ENCODE measurements around the gene BMI1.

BMI1 gene

DNA sequence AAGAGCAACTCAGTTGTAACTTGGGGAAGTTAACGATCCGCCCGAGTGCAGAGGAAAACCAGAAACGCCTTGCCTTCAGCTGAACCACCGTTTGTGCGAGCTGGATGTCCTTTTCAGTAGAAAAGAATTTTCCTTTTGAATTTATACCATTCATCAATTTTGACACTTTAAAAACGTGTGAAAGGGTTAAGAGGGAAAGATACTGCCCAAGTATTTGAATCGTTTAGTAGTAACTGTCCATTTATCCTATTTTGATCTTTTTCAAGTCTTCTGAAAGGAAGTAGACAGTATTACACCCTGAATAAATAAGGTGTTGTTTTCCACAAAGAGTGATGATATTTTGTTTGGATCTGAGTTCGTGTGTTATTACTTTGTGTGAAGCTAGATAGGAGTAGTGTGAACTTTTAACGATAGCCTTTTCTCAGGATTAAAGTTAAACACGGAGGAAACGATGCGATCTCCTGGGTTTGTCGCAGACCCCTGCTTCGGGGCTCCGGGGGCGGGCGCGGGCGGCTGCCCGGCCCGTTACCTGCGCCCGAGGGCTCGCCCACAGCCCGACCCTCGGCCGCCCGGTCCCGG, 830 bp upstream of the BMI1 start:
- DNase-seq (ENCODE audit: low read depth): no peak

DNA sequence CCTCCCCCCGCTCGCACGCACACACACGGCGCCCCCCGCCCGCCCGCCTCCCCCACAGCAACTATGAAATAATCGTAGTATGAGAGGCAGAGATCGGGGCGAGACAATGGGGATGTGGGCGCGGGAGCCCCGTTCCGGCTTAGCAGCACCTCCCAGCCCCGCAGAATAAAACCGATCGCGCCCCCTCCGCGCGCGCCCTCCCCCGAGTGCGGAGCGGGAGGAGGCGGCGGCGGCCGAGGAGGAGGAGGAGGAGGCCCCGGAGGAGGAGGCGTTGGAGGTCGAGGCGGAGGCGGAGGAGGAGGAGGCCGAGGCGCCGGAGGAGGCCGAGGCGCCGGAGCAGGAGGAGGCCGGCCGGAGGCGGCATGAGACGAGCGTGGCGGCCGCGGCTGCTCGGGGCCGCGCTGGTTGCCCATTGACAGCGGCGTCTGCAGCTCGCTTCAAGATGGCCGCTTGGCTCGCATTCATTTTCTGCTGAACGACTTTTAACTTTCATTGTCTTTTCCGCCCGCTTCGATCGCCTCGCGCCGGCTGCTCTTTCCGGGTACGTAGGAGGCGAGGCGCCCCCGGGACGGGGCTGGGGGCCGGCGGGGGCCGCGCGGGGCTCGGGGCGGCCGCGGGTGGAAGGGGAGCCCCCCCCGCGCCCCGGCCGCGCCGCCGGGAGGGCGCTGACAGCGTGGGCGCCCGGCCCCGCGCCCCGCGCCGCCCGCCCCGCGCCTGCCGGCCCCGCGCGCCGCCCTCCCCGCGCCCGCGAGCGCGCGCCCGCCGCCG, 441 bp downstream of the BMI1 start:
- no peak for DNase-seq (ENCODE audit: low read depth)

DNA sequence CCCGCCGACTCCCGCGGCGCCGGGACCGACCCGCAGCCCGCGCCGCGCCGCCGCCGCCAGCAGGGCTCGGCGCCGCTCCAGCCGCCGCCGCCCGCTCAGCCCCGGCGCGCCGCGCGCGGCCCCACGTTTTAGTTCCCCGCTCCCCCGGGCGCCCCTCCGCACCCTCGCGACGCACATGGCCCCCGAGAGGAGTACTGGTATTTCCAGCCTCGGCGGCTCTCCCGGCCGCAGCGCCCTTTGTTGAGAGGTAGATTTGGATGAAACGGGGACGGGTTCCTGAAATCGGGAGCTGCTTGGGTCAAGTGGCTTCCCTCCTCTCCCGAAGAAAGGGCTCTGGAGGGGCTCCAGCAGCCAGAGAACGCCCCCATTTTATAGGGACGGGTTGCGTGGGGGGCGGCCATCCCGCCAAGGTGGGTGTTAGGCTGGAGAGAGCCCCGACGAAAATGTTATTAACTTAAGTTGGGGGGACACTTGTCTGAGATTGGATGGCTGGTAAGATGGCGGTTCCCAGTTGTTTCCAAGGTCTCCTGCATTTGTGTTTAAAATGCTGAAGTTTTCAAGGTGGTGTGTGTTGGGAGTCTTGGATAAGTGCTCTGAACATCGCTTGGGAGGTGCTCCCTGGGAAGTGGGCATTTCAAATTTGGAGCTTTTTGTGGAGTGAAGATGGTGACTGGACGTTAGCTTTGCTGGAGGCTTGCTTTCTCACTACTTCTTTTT, 1.2 kb downstream of the BMI1 start:
- no peak for DNase-seq (ENCODE audit: low read depth)

DNA sequence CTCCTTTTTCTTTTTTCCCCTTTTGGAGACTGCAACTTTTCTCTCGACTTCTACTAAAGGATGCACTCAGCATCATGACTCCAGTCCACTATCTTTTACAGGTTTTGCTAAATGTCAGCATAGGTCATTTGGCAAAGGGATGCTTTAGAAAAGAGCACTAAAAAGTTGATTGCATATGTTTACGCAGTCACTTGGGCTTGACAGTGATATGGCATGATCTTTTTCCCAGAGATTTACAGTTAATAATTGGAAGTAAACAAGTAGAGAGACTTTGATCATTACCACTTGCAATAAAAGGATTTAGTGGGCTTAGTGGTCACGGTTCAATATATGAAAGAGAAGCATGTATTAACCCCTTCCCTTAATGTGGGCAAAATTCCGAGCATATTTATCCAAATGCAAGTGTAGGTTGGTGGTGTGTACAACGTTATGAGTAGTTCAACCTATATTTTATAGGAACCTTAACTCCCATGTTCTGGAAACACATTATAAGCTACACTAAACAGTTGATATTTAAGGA, 1.8 kb downstream of the BMI1 start:
- DNase-seq (ENCODE audit: low read depth): no peak

DNA sequence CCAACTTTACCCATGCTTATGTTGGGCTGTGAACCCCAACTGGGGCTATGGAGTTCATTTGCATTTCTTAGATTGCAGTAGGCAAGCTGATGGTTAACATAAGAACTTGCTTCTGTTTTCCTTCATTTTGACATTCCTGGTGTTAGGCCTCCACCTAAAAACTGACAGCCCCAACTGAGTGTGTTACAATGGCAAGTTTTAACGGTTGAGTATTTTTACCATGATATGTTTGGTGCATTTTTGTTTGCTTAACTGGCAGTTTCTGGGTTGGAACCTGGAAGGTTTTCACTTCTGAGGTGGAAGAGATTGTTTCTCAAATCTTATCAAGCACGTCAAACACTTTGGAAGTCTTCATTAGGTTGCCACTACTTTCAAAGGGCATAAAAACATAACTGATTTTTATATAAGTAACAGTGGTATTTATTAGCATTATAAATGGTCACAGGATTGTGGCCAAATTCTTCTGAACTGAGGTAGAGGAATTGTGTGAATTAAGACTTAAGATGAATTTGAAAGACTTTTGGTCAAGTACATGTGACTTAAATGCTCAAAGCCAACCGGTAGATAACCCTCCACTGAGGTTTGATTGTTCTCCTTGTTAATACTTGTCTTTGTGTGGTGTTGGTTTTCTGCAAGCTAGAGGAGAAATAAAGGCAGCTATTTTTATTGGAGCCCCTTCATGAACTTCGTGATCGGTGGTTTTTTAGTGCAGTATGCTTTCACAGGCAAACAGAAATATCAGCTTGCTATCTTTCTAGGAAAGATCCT, 2.8 kb downstream of the BMI1 start:
- DNase-seq (ENCODE audit: low read depth): no peak

DNA sequence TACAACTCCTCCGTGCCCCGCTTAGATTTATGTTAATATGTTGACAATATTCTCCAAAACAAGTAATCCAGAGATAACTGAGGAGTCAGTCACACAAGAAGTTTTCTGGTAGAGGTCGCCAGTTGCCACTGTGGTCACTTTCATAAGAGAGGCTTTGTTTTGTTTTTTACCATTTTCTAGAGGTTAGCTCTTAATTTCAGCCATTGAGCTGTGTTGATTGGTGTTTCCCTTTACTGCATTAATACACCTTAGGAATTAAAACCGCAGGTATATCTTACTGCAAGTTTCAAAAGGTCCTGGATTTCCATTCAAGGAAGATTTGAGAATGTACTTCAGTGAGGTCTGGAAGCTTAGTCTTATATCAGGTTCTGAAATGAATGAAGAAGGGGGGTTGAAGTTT, 3.5 kb downstream of the BMI1 start:
- no peak for DNase-seq (ENCODE audit: low read depth)

DNA sequence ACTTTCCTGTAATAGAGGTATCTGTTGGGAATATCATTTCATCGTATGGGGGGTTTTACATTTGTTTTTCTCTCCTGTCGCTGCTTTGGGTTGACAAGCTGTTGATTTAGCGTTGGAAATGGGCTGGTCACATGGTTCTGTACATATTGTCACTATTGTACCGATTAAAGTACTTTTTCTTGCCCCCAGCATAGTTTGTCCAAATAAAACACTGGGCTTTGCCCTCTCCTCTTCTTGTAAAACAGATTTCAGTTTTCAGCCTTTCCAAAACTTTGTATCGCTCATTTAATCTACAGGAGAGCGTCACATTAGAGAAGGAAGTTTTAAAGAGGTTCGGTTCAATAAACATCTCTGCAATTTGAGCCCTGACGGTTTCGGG, 4.0 kb downstream of the BMI1 start:
- no peak for DNase-seq (ENCODE audit: low read depth)

DNA sequence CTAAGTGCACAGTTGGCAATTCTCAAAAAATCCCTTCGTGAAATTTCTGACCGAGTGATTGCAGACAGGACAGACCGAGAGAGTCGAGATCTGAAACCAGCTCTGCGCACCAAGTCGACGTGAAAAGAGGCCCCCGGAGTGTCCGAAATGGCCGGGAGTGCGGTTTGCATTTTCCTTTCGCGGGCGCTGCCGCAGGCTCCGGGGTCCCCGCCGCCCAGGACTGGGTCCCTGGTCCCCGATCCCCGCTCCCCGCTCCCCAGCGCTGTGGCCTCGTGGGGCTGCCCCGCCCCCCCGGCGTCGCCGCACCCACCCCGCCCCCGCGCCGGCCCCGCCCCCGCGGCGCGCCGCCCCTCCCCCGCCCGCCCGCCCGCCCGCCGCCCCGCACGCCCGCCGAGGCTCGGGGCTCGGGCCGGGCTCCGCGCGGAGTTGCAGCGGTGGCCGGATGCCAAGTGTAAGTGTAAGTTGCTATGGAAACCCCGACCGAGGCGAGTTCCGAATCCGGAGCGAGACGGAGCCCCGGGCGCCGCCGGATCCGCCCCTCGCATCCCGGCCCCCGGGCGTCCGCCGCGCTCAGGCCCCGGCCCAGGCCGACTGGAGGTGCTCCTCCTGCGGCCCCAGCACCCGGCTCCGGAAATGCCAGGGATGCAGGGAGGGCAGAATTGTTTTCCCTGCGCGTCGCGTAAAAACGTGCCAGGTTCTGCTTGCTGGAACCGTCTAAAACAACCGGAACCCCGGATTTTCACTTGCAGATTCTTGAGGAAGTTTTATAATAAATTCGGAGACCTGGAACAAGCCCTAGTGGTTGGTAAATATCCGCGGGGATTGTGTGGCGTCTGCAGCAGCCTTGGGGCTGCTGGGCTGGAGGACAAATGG, 4.6 kb downstream of the BMI1 start:
- DNase-seq (ENCODE audit: low read depth): no peak

DNA sequence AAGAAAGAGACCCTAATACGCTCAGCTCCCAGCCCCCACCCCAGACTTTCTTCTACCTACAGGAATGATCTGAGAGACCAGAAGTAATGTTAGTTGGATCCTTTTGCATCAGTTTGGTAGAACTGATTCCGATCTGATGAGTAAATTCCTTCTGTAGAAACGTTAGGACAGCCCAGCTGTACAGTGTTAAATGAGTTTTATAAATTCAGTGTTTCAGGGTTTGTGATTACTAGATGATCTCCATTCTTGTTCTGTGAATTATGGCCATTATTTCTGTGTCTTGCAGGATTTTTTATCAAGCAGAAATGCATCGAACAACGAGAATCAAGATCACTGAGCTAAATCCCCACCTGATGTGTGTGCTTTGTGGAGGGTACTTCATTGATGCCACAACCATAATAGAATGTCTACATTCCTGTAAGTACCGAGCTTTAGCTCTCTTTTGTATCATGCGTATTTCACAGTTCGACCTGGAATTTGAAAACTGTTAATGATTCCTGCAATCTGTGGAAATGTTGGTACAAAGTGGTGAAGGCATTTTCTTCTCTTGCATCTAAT, 5.3 kb downstream of the BMI1 start:
- no peak for DNase-seq (ENCODE audit: low read depth)

DNA sequence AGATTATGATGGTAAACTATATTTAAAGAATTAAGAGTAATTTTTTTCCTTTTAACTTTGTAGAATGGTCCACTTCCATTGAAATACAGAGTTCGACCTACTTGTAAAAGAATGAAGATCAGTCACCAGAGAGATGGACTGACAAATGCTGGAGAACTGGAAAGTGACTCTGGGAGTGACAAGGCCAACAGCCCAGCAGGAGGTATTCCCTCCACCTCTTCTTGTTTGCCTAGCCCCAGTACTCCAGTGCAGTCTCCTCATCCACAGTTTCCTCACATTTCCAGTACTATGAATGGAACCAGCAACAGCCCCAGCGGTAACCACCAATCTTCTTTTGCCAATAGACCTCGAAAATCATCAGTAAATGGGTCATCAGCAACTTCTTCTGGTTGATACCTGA, 8.3 kb downstream of the BMI1 start:
- no peak for DNase-seq (ENCODE audit: low read depth)

DNA sequence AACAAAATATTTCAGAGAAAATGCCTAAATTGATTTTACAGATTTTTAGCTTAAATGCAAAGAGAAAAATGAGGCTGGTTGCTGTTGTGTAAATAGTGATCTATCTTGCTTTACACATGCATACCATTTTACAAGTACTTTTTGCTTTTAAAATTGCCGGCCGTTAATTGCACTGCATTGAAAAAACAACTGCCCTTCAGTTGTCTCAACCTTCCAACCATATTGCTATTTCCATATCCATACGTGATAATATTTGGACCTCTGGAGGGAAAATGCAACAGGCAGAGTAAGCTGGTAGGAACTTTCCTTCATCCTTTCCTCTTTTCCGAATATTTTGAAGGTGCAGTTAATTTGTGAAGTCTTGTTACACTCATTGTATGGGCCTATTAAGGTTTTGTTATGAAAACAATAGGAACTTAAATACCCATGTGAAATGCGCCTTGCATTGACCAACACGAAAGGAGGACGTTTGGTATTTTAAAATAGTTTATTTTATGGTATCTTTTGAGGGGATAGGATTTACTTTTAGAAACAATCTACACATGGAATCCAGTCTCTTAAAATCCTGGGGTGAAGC, 11.3 kb downstream of the BMI1 start:
- no peak for DNase-seq (ENCODE audit: low read depth)

DNA sequence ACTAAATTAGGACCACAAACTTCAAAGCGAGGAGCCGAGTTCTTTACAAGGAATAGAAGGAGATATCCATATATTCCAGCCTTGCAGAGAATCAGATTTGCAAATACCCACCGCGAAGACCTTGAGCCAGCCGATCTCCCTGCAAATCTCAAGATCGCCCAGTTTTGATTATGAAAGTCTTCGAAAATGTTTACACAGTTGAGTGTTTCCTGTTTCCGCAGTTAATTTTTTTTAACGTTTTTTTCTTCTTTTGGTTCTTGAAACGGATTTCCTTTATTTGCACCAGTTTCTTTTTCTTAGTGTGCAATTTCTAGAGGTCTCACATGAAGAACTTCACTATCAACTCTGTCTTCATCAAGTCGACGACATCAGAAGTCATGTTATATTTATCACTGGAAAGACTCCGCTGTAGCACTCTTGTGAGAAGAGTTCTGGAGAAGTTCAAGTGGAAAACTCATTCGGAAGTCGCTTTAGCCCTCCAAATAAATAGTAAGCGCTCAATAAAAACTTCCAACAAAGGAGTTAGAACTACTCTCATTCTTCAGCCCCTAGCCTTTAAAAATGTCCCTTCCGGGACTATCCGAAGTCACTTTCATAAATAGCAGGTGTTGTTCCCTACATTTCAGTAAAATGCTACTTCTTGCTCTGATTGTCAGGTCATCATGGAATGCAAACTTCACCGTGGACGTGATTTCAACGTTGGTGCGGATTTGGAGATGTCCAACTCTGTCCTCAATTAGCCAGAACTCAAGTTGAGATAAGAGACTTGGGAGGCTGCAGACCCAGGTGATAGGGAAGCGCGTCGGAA, 12.5 kb downstream of the BMI1 start:
- no peak for DNase-seq (ENCODE audit: low read depth)

DNA sequence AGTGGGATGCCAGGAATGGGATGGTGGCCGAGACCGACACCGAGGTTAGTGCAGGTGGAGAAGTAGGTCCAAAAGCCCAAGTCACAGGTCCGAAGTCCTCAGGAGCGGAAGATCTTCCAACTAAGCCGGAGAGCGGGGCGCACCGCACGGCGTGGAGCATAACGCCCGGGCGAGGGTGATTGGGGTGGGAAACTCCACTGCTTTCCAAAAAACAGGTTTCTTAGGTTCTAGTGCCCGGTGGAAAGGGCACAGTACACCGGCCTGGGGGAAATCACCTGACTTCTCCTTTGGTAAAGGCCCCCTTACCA, 13.0 kb downstream of the BMI1 start:
- no peak for DNase-seq (ENCODE audit: low read depth)

DNA sequence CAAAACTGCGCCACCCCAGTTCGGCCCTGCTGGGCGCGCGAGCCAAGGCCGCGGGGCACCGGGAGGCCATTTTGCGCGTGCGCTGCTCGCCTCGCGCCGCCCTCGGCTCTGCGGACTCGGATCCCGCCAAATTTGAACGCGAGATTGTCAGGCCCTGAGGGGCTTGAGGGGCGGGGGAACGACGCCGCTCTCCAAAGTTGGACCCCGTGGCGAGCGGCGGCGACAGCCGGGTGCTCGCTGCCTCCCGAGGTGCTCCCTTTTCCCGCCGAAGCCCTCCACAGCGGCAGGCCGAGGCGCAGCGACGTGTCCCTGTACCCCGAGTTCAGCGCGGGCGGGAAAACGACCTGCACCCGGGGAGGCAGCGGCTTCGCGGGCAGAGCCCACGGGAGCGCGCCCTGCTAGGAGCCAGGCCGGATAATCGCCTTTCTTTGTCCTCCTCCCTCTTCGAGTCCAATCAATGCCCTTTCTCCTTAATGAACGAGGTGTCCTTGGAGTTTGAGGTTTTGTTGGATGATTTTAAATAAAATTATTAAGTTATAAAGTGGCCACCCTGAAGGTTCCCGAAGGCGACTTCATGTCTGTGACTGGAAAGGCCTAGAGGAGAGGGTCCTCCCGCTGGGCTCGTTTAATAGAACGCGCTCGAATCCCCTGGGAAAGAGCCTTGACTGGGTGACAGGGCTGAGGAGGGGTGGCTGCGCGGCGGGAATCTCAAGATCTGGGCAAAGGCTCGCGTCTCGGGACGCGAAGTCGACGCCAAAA, 13.7 kb downstream of the BMI1 start:
- no peak for DNase-seq (ENCODE audit: low read depth)

DNA sequence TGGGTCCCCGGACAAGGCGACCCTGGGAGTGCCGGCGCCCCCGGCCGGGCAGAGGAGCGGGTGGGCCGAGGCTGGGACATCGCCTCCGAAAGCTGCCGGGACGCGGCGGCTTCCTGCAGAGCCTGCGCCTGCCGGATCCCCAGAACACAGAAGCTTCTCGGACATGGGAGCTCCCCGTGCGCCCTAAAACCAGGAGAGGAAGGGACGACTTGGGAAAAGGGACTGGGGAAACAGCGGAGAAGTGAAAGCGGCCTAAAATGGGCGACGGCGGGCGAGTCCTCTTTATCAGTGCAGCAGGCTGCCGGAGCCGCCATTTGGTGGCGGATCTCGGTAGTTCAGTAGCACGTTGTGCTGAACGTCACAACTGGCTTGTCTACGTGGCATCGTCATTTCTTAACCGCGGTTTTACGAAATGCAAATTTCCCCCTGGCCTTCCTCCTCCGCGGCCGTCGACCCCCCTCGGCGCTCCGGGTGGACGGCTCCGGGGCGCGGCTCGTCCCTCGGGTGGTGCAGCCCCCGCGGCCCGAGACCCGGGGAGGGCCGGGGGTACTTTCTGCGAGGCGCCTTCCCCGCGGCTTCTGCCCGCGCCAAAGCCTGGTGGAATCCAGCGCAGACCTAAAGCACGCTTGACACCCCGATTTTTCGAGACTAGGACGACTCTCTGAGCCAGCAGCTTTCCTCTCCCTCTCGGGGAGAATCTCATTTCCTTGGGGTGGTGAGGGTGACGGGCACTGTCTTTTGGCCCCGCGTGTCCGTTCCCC, 14.5 kb downstream of the BMI1 start:
- no peak for DNase-seq (ENCODE audit: low read depth)

DNA sequence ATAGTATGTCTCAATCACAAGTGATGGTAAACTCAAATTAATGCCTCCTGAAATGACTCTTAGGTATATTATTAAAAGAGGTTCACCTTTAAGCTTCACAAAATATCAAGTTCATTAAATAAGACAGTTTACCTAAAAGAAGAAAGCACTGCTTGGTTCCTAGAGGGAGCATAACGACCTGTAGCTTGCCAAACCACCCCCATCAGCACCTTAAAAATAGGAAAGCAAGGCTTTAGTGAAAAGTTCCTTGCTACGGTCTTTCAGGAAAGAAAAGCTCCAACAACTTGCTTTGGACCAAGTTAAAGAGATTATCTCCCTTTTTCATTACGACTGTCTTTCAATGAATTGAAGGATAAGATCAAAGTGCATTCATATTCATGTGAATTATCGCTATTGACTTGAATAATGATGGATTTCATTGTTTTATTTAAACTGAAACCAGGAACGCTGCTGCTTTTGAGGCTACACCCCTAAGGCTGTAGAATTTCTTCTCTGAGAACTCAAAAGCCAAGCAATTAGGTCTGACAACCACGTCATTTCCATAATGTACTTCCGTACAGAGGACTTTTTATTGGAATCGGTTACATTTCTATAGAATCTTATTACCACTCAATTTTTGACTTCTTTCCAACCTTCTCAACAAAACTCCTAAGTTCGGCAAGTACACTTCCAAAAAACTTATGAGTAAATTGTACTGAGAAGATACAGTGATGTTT, 17.4 kb downstream of the BMI1 start:
- DNase-seq (ENCODE audit: low read depth): no peak

DNA sequence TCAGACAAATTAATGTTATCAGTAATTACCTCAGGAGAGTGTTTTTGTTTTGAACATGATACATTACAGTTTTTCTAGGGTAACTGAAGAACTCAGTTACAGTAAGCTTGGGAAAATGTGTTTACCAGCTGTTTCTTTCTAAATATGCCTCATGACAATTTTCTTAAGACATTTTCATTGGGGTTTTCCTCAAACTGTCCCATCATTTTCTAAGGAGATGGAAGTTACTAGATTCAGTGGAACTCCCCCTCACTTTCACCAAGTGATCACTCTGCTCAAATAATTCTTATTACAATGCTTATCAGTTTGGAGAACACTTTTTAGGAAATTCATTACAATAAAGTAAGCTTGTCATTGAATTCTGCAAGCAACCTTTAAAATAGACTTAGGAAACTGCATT, 18.0 kb downstream of the BMI1 start:
- no peak for DNase-seq (ENCODE audit: low read depth)

DNA sequence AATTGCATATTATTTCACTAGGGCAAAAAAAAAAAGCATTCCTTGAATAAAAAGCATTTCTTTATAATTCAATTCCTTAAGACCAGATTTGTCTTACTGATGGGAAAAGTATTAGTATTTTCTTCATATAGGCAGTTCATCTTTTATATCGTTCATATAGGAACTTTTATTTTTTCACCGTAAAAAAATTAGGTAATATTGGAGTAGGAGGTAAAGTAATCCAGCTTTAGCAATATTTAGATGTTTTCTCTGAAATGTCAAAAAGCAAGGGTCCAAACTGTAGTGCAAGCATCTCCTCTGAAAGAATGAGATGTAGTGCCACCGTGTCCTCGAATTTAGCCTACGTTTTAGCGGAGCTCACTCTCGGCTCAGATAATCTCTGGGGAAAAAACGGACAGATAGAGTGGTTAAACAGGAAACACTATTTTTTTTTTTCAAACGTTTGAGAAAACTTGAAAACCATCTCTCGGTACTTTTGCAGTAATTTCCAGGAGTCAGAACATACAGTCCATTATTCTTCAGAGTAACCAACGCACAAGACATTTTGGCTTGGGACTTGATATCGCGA, 18.9 kb downstream of the BMI1 start:
- no peak for DNase-seq (ENCODE audit: low read depth)
